ENCODE results near the gene SPCS1. TPM values are rescaled to one million over a fixed set of nuclear protein-coding genes. Genes with fewer than 3 reads are reported as not detected.

The SPCS1 gene
- total and polyA plus RNA-seq, 9 of the 15 experiments (the other 6 are each of a cell fraction or from before 2014, with no cell fraction given) = 73.9 to 567 (median 127) TPM

- TF ChIP-seq TFAP4 (CRISPR knock-in tag; IDR thresholded peaks at IDR 0.05; ENCODE audit: borderline replicate concordance) (peak; percentile 72), NFIX (CRISPR knock-in tag; IDR thresholded peaks at IDR 0.05; ENCODE audit: low read depth) (no peak), FUS (optimal IDR thresholded peaks at IDR 0.05; ENCODE audit: low read depth, low read length) (no peak), MYNN (IDR thresholded peaks at IDR 0.05) (no peak), MYNN (CRISPR knock-in tag; IDR thresholded peaks at IDR 0.05) (no peak), ADNP (tag; IDR thresholded peaks at IDR 0.05) (no peak), TAL1 (IDR thresholded peaks at IDR 0.05) (no peak), ZNF133 (CRISPR knock-in tag; IDR thresholded peaks at IDR 0.05) (no peak), PTRF (tag; IDR thresholded peaks at IDR 0.05) (no peak), KAT2B (IDR thresholded peaks at IDR 0.05; ENCODE audit: low read depth, low read length) (no peak), ZNF586 (CRISPR knock-in tag; conservative IDR thresholded peaks at IDR 0.05) (no peak), ZBTB11 (CRISPR knock-in tag; IDR thresholded peaks at IDR 0.05) (peak in 1 of 3 experiments; percentile 90; a peak in 2 of 6 replicates), ZNF311 (CRISPR knock-in tag; IDR thresholded peaks at IDR 0.05) (no peak), E2F6 (IDR thresholded peaks at IDR 0.05; ENCODE audit: borderline replicate concordance in 1 of 2, extremely low read depth in 1 of 2, insufficient read depth in 1 of 2, insufficient read length in 1 of 2, low read depth in 1 of 2, low read length in 1 of 2, poor library complexity in 1 of 2, severe bottlenecking in 1 of 2) (peak; percentile 12 to 28), PYGO2 (tag; IDR thresholded peaks at IDR 0.05) (no peak), ZNF12 (CRISPR knock-in tag; IDR thresholded peaks at IDR 0.05) (no peak), ARID1B (IDR thresholded peaks at IDR 0.05) (no peak), ZNF121 (CRISPR knock-in tag; conservative IDR thresholded peaks at IDR 0.05) (no peak), ERF (CRISPR knock-in tag; IDR thresholded peaks at IDR 0.05) (no peak), HEY1 (CRISPR knock-in tag; IDR thresholded peaks at IDR 0.05; ENCODE audit: borderline replicate concordance) (no peak), ZNF79 (CRISPR knock-in tag; IDR thresholded peaks at IDR 0.05; ENCODE audit: low read depth) (no peak), CBFA2T2 (conservative IDR thresholded peaks at IDR 0.05) (no peak), KDM1A (IDR thresholded peaks at IDR 0.05) (no peak), PML (IDR thresholded peaks at IDR 0.05; ENCODE audit: low read length) (peak; percentile 42; the same call in 1 of the 2 replicates)
Measured at GRCh38 chr3:52685709-52686691, 19.9 kb upstream of the SPCS1 start, which contains the start of the genes GNL3 and PBRM1 (continued).

Measured in K562 (cell line).